ENCODE results near the gene CYFIP1. TPM values are rescaled to one million over a fixed set of nuclear protein-coding genes. Genes with fewer than 3 reads are reported as not detected.

Gene CYFIP1
- total RNA-seq, 4 donors from 2014 or later = 81.2 to 131 (median 114) TPM

DNA sequence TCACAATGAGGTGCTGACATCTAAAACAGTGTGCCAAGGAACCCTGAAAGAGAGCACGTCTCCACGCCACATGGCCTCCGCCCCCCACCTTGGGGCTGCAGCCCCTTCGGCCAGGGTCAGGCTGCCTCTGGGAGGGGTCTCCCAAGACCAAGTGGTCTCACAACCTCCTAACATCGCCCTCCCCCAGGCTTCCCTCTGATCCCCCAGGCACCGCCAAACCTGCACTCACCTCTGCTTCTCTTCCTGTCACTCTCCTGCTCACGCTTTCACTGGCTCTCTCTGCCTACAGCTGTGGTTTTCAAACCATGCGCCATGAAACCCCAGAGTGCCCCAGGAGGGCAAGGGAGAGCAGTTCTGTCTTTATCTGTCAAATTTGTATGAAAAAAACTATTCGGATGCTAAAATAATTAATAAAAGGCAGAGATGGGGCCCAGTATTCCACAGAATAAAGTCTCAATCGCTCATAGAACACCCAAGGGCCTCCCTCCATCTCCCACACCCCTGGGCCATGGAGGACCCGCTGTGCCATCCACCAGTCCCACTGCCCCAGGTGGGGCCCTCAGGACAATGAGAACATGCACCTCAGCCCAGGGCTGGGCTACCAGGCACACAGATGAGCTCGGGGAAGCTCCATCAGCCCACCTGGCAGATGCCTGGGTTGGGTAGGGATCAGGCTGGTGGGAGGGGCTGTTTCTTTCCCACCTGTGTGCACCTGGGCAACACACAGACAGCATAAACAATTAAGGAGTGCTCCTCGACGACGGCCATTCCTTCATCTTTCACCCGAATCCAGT, 21.5 kb downstream of the CYFIP1 start:
- TF ChIP-seq, protein P1, sequence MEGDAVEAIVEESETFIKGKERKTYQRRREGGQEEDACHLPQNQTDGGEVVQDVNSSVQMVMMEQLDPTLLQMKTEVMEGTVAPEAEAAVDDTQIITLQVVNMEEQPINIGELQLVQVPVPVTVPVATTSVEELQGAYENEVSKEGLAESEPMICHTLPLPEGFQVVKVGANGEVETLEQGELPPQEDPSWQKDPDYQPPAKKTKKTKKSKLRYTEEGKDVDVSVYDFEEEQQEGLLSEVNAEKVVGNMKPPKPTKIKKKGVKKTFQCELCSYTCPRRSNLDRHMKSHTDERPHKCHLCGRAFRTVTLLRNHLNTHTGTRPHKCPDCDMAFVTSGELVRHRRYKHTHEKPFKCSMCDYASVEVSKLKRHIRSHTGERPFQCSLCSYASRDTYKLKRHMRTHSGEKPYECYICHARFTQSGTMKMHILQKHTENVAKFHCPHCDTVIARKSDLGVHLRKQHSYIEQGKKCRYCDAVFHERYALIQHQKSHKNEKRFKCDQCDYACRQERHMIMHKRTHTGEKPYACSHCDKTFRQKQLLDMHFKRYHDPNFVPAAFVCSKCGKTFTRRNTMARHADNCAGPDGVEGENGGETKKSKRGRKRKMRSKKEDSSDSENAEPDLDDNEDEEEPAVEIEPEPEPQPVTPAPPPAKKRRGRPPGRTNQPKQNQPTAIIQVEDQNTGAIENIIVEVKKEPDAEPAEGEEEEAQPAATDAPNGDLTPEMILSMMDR (IDR thresholded peaks at IDR 0.05; ENCODE audit: low read depth) = no peak

DNA sequence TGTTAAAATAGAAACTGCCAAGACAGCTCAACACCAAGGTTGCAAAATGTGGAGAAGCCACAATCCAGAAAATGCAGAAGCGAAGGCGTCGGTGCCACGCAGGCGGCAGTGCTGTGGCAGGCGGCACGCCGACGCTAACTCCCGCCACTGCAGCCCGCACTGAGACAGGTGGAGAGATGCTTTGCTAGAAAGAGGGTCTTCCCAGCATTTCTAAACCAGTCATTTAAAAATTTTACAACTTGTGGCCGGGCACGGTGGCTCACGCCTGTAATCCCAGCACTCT, 23.2 kb downstream of the CYFIP1 start:
- TF ChIP-seq, protein P1 (IDR thresholded peaks at IDR 0.05; ENCODE audit: low read depth) = no peak

DNA sequence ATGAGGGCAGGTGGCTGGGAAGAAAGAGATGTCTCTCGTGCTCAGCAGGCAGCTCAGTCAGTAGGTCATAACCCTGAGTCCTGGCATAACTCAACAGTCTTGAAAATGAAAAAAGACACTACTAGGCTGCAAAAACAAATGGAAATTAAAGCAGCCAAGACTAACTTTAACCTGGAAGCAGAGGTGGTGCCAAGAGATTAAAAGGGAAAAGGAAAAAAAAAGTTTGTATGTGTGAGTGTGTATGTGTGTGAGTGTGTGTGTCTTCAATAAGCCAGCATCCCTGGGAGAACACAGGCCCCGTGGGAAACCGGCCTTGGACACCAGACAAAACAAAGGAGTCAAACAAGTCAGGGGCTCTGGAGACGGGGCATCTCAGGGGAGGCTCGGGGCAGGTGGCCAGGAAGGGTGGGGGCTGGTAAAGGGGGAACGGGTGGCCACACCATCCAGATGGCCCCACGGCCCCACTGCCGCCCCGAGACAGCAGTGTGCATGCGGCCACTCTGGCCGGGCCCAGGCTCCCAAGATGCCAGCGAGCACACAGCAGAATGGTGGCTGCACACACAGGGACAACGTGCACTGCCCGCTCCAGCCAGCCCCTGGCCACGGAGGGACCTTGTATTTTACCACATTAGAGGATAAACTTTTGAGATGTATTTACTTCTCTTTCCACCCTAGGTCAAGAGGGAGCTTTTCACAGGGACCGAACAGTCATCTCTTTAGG, 23.8 kb downstream of the CYFIP1 start:
- TF ChIP-seq, protein P1 (IDR thresholded peaks at IDR 0.05; ENCODE audit: low read depth) = no peak

DNA sequence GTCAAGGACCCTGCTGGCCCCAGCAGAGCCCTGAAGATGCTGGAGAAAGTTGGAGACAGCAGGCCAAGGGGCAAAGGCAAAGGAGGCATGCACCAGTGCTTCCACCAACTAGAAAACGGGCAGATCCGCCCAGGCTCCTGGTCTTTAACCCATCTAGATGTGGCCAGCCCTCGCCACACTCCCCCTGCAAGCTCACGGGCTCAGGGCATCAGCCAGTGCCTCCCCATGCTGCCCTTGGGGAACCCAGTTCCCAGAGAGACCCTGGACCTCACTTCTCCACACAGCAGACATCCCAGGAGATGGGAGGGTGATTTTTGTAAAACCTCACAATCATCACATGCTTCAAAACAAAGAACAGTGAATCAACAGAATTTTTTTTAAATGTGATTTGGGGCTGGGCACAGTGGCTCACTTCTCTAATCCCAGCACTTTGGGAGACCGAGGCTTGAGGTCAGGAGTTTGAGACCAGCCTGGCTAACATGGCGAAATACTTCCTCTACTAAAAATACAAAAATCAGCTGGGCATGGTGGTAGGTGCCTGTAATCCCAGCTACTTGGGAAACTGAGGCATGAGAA, 24.5 kb downstream of the CYFIP1 start:
- TF ChIP-seq, protein P1 (IDR thresholded peaks at IDR 0.05; ENCODE audit: low read depth) = no peak

DNA sequence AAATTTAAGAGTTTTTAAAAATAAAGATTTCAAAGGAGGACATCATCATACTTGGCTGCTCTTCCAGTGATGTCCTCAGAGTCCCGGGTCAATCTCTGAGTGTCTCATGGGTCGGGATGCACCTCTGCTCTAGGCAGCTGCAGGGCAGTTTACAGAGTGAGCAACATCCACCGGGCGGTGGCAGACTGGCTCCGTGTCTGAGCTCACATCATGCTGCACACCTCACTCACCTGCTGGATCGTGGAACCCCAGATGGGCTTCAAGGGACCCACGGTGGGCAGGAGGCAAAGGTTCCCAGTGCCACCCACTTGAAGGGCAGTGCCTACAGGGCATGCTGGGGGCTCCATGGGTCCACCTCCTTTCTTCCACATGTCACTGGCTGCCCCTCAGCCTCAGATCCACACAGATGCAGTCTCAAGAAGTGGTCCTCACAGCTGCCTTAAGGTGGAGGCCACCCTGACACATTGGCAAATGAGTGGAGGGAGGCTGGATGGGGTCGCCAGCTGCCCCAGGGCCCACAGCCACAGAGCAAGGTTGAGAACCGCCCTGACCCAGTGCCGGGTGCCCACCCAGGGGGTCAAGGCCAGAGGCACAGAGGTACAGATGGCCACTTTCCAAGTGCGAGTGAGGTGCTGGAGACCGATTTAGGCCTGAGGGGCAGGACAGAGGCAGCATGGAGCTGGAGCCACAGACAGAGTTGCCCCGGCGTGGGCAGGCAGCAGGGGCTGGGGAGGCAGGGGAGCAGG, 25.2 kb downstream of the CYFIP1 start:
- TF ChIP-seq, protein P1 (IDR thresholded peaks at IDR 0.05; ENCODE audit: low read depth) = no peak

DNA sequence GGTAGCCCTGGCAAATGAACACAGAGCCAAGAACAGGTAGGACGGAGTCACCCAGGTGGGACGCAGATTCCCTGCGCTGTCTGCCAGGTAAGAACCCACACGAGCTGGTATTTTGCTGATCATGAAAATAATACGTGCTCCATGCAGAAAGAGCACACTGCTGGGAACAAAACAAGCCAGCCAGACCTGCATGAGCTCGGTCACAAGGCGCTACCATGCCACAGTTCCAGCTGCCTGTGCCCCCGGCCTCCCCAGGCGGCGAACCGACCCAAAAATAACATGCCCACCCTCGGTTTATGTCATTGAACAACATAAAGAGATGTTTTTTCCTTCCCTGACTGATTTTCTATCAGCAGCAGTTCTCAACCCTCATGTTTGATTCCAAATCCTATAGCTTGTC, 25.8 kb downstream of the CYFIP1 start:
- TF ChIP-seq, protein P1 (IDR thresholded peaks at IDR 0.05; ENCODE audit: low read depth) = no peak

Measured in subcutaneous adipose tissue (tissue), 4 donors.